Right ventricle myocardium superior (tissue), 1 donor: Measurements from ENCODE around the gene RSPH10B. TPM values are rescaled to one million over a fixed set of nuclear protein-coding genes. Genes with fewer than 3 reads are reported as not detected.

Source experiments
- total RNA-seq: library from RNA; stranded (reverse); fragmentation: NEBNext Ultra II Directional; extraction: Animal tissue kit (Norgen Biotek cat#: 25700); gene quantifications from one replicate; pipeline ENCODE4 v1.2.1, GENCODE V29; 2021
- donor health status: DM: no; HTN: yes; CAD: no; lungs with severe emphysema.

RSPH10B gene
- total RNA-seq, 1 donor from 2014 or later: not detected

Other genes starting within 250 kb of the RSPH10B start
- gene RNF216, start 189.0 kb downstream of the RSPH10B start, total RNA-seq: 22.6 TPM
- not detected for gene OCM, start 89.9 kb downstream of the RSPH10B start, total RNA-seq
- 38.2 TPM for gene CCZ1, start 72.0 kb downstream of the RSPH10B start, total RNA-seq
- 5.2 TPM for gene PMS2, start 38.4 kb upstream of the RSPH10B start, total RNA-seq
- gene AIMP2, start 38.6 kb upstream of the RSPH10B start, total RNA-seq: 56.3 TPM
- gene ANKRD61, start 60.7 kb upstream of the RSPH10B start, total RNA-seq: not detected
- 55.6 TPM for gene EIF2AK1, start 88.5 kb upstream of the RSPH10B start, total RNA-seq
- gene USP42, start 134.3 kb upstream of the RSPH10B start, total RNA-seq: 4.1 TPM